Amniotic stem cell (primary cell): ENCODE results near the gene ENDOD1.
A peak's percentile ranks its signal among the peaks of the same experiment; 100 is the strongest.
"Not testable (repeated sequence)": the region's sequence is repeated elsewhere in the genome, so short reads cannot be mapped to it uniquely, and the experiment has no call there.

Experiments
- DNase-seq: peaks from one replicate; lab custom pipeline; 2025; lab: John Stamatoyannopoulos, UW

The ENDOD1 gene

DNA sequence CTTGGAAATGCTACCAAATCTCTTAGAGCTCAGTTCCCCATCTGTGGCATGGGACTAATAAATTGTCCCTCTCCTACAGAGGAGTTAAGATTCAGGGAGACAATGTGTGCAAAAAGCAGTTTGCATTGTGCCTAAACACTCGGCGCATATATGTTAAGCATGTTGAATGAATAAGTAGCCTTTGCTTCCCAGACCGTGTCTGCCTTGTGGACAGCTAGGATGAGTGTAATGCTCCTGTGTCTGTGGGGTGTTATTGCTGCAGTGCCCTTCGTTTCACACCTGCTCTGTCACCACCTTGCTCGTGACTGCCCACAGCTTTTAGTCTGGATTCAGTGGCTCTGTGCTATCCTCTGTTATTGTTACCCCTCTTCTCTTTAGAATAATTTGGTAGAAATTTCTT, 14.1 kb downstream of the ENDOD1 start:
- DNase-seq, result no peak

DNA sequence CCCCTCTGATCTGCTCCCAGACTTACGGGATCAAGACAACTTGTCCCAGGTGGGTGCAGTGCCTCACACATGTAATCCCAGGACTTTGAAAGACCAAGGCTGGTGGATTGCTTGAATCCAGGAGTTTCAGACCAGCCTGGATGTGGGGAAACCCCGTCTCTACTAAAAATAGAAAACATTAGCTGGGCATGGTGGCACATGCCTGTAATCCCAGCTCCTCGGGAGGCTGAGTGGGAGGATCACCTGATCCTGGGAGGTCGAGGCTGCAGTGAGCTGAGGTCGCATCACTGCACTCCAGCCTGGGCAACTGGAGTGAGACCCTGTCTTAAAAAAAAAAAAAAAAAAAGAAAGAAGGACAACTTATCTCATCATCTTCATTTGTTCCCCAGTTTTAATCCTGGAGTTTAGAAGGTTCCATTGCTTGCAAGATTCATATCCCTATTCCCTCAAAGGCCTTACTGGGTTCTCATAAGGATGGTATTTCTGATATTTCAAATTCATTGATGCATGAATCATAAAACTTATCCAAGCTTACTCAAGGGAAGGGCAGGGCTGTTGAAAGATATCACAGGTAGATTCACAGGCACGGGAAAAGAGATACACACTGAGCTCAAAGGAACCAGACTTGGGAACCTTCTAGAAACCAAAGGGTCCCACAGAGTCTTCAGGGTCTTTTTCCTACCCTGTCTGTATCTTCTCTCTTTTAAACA, 14.6 kb downstream of the ENDOD1 start:
- no peak for DNase-seq

DNA sequence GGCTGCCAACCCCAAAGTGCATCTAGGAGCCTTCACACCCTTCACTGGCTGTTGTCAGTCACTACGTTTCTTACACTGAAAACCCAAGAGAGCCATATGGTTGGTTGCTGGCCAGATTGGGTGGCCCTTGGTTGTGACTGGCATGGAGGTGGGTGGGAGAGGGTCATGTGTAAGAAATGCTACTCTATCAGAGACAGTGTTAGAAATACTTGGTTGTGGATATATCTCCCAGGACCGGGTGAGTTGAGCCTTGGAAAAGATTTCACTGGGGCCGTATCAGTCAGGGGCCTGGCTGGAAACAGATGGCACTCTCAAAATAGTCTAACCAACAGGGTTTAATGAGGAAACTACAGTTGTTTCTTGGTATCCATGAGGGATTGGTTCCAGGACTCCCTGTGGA, 15.2 kb downstream of the ENDOD1 start:
- no peak for DNase-seq

DNA sequence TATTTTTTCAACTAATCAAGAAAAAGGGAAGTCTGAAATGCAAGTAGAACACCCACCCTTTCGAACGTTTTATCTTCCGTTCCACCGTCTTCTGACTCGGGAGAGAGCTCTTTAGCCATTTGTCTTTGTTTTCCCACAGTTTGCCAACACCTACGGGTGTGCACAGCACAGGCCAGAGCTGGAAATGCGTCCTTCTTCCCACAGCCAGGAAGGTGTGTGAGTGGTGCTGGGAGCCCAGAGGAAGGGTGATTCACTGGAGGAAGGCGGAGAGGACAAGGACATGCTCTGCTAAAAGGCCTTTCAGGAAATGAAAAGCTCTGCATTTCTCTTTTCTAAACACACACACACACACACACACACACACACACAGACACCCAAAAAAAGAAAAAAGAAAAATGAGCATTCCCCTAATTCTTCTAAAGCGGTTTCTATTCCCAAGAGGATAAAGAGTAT, 18.5 kb downstream of the ENDOD1 start:
- no peak for DNase-seq

DNA sequence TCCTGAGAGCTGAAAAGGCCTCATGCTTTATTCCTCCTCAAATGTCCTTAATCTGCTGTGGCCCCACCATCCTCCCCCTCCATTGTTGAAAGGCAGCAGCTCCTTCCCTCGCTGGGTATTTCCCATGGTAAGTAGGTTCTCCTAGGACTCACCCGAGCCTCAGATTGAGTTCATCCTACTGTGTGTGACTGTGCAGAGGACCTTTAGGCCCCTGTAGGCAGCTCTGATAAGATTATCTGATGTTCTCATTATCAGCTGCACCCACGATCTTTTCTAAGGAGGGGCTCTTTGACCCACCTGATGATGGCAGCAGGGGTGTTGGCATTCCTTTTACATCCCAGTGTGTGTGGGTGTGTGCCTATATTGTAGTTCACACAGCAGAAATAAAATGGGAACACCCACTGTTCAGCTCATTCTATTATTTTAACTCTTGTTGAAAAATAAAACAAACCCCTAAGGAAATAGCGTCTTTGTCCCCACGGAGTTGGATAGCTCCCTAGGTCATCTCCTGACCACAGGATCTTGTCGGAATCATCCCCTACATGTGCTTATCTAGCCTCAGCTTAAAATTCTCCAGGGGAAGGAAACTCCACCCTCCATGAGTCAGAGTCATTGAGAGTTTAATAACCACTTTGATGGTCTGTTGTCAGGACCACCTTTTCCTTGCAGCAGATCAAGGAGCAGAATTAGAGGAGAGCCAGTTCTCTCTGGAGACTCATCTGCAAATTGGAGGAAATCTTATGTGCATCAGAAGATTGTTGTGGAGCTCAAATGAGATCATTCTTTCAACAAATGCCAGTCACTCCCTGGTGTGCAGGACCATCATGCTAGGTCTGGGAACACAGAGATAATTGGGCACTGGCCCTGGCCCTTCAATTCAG, 19.3 kb downstream of the ENDOD1 start:
- no peak for DNase-seq

DNA sequence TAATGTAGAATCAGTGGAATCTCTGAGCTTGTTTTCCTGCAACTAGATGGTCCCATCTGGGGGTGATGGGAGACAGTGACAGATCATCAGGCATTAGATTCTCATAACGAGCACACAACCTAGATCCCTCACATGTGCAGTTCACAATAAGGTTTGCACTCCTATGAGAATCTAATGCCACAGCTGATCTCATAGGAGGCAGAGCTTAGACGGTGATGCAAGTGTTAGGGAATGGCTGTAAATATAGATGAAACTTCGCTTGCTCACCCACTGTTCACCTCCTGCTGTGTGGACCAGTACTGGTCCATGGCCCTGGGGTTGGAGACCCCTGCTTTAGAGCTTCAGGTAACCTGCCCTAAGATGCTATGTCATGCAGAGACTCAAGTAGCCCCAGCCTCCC, 21.8 kb downstream of the ENDOD1 start:
- not testable (repeated sequence) for DNase-seq

DNA sequence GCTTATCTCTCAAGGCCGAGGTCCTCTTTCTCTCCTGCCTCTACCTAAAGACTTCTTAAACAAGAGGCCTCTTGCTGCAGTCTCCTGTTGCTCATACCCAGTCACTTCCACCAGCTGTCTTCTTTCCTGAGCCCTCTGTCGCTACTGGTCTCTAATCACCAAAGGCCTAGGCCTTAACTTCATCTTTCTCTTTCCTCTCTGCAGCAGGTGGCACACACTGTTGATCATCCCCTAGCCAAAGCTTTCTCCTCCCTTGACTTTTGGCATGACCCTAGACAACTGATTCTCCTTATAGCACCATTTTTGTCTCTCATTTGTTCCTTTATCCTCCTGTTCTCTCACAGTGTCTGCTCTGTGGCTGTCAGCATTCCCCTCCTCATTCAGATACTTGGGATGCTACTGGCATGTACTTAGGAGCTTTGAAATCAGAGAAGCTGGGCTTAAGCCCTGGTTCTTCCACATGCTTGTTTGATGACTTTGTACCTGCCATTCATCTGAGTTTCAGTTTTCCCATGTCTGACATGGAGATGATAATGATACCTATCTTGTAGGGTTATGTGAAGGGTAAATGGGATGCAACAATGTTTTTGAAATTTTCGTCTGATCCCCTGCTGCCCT, 22.4 kb downstream of the ENDOD1 start:
- DNase-seq, result no peak

DNA sequence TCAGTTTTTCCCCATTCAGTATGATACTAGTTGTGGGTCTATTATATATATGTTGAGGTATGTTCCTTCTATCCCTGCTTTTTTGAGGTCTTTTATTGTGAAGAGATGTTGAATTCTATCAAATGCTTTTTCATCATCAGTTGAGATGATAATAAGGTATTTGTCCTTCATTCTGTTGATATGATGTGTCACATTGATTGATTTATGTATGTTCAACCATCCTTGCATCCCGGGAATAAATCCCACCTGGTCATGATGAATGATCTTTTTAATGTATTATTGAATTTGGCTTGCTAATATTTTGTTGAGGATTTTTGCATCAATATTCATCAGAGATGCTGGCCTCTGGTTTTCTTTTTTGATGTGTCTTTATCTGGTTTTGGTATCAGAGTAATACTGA, 26.0 kb downstream of the ENDOD1 start:
- no peak for DNase-seq

DNA sequence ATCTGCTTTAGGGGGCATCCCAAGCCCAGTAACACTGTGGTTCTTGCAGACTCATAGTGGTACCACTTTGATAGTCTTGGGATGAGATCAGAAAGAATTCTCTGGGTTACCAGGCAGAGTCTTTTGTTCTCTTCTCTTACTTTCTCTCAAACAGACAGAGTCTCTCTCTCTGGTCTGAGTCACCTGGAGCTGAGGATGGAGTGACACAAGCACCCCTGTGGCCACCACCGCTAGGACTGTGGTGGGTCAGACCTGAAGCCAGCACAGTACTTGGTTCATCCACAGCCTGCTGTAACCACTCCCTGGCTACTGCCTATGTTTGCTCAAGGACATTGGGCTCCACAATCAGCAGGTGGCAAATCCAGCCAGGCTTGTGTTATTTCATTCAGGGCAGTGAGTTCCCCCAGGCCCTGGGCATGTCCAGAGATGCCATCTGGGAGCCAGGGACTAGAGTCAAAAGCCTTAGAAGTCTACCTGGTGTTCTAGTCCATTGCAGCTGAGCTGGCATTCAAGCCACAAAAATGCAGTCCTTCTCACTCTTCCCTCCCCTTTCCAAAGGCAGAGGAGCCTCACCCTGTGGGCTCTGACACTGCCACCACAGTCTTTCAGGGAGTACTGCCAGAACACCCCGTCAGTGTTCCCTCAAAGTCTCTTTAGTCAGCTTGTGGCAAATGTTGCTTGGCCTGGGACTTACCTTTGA, 29.9 kb downstream of the ENDOD1 start:
- no peak for DNase-seq

DNA sequence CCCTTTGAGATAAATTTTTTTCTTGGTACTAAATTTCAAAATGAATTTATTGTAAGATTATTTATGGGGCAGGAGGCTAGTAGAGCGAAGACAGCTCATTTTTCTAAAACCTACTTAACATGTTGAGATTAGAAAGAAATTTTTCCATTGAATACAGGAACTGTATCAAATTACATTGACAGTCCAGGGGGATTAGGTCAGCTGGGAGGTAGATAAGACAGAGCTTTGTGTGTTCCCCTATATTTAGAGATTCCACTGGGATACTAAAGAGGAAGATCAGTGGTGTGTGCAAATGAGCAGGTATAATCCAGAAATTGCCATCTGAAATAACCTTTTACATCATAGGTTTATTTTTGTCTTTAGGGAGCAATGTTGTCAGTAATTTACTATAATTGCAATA, 32.1 kb downstream of the ENDOD1 start:
- no peak for DNase-seq

DNA sequence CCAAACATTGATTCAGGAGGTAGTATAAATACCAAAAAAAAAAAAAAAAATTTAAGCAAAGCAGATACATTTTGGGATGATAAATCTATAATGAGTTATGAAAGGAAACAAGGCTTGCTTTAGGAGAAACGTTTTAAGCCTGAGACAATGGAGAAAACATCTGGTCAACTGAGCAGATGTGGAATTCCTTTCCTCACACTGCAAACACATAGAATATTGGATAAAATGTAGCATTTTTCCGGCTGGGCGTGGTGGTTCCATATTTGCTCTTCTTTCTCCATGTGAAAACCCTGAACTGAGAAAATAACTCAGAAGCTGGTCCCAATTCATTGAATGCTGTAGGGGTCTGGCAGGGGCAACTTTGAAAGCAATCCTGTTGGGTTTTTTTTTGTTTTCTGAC, 33.9 kb downstream of the ENDOD1 start:
- no peak for DNase-seq

DNA sequence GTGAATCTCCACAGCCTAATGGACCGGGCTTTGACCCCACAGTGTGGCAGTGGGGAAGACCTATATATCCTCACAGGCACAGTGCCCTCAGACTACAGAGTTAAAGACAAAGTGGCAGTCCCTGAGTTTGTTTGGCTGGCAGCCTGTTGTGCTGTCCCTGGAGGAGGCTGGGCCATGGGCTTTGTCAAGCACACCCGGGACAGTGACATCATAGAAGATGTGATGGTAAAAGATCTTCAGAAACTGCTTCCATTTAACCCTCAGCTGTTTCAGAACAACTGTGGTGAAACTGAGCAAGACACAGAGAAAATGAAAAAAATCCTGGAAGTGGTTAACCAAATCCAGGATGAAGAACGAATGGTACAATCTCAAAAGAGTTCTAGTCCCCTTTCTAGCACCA, 39.0 kb downstream of the ENDOD1 start:
- DNase-seq, result no peak

DNA sequence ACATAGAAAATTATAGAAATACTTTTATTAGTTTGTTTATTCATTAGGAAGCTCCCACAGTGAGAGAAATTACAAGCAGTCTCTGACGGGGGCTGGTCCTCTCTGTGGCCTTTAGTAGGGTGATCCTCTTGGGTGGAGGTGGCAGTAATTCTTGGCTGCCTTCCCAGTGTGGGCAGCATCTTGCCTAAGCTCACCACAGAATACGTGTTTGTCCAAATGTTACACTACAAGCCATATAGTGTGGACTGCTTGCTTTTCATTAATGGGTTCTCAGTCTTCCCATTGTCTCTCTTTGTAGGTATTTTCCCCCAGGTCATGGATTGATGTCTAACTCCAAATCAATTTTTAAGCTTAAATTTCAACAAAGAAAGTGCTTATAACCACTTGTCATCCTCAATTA, 43.3 kb downstream of the ENDOD1 start:
- no peak for DNase-seq

DNA sequence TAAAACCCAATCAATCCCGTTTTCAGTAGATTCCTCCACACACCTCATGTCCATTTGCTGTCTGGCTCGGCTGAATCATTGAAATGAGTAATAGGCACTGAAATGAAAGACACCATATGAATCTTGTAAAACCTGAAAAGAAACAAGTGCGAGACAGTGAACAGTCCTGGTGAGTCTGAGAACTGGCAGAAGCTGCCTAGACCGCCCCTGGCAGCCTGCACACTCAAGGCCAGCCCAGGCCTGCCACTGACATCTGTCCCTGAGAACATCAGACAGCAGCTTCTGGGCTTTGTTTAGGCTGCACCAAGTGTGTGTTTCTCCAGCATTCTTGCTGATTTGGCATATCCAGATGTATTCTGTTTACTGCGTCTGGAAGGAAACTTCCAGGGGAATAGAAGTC, 44.8 kb downstream of the ENDOD1 start:
- peak; percentile 49 for DNase-seq

DNA sequence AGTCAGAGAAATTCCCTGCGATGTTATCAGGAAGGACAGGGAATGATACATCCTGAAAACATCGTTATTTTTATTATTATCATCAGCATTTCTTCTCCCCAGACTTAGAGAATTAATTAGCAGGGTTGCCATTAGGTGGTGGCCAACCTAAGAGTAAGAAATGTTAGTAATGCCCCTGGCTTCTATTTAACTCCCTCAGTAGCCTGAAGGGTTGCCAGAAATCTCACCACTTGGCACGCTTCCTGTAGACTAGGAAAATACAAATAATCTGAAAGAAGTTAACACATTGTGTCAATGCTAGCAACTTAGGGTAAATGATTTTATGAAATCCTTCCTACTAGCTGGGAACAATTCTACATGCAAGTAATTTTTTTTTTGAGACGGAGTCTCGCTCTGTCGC, 45.5 kb downstream of the ENDOD1 start:
- no peak for DNase-seq

DNA sequence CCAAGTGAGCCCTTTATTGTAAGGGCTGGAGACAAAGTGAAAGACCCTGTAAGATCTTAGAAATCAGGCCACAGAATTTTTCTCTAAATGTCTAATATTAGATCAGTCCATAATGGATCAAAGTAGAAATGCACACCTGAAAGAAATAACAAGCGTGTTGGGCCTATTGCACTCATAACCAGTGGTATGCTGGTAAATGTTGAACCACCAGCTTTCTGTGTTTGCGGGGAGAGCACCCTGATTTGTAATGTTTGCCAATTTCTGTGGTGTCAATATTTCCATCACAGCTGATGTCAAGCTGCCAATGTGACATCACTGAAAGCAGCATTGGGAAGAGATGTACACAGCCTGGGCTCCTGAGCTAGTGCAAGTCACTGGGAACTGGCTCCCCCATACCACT, 46.2 kb downstream of the ENDOD1 start:
- DNase-seq, result no peak

DNA sequence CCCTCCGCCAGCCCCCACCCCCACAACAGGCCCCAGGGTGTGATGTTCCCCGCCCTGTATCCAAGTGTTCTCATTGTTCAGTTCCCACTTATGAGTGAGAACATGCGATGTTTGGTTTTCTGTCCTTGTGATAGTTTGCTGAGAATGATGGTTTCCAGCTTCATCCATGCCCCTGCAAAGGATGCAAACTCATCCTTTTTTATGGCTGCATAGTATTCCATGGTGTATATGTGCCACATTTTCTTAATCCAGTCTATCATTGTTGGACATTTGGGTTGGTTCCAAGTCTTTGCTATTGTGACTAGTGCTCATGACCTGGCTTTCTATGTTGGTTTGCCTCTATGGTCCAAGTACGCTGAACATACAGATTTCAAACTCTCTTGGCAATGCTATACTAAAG, 47.1 kb downstream of the ENDOD1 start:
- not testable (repeated sequence) for DNase-seq

DNA sequence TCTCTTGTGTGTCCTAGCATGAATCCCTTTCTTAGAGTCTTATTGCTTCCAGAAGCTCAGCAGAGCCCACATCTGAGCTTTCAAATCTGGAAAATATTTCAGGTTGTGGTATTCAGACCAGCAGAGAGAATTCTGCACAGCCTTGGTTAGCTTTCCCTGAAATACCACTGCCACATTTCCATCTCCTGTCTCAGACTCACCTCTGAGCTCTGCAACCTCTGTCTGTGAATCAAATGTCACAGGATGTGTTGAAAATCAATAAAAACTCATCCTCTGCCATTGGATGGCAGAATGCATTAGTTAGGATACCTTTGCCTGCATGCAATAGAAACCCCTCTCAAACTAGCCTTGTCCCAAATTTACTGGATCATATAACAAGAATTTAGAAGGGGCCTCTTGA, 47.7 kb downstream of the ENDOD1 start:
- no peak for DNase-seq

DNA sequence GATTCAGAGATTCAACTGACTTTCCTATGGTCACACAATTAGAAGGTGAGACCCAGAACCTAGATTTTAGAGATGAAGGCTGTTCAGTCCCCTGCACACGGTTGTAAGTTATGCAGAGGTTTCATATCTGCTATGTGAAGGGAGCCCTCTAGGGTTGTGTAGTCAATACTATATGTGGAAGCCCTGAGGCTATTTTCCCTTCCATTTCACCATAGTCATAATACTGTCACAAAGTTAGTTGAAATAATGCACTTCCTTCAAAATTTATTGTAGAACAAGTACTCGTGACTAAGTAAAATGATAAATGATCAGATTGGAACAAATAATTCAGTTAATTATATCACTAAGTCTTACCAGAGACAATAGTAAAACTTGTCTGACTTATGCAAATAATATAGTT, 48.8 kb downstream of the ENDOD1 start:
- no peak for DNase-seq

DNA sequence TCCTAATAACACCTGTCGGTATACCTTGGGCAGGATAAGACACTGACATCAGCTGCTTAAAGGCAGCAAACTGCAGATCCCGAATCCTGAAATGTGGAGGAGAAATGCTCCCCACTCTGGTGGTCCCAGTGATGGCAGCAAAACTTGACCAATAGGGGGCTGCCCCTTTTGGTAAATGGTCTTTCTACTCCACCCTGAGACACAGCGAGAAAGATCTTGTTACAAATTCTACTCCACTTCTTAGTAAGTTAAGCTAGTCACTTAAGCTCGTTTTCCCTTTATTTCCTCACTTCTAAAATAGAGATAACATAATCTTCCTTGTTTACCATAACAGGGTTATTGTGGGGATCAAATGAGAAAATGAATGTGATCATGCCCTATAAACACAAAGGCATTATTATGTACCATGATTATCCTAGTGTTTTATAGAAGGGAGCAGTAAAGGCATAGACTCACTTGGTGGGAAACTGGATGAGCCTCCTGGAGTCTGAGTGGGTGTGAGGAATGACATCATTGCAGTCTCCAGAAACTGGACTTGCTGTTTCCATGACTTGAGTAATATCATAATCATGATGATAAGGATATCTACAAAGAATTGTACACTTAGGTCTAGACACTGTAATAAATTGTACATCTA, 50.9 kb downstream of the ENDOD1 start:
- no peak for DNase-seq

DNA sequence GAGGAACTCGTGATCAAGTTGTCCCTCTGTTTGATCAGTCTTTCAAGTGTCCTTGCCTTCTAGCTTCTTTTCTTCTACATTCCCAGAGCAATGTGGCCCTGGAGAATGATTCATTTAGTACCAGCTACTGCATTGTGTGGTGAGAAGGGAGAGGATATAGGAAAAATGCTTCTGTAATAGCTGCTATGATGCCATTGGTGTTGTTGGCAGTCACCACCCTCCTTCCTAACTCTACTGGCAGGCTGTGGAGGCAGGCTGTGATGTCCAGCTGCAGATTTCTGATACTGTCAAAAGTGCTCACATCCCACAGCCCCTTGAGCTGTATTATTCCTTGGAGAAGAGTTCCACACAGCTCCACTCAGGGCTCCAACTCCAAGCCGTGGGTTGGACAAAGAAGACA, 52.8 kb downstream of the ENDOD1 start:
- DNase-seq, result no peak

DNA sequence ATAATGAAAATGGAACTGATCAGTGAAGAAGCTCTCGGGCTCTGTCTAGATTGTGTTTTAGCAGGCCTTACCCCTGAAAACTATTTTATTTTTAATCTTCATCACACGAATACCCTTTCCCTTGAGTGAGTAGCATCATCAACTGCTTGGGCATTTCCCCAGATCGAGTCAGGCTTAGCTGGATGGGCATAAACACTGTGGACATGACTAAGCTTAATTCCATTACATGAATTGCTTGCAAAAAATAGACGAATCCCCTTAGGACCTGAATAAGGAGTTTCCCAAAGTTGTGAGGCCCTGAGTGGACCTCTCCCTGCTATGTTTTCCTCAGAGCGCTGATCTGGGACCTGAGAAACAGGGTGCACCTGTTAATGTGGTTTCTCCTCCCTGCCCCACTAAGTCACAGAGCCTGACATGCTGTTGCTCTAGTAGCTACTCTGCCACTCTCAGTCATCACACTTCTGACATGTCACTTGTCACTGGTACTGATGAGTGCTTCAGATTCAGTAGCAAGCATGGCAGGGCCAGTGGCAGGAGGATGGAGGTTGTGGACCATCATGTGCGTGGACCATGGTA, 53.5 kb downstream of the ENDOD1 start:
- peak; percentile 12 for DNase-seq
